Urinary bladder (tissue), 4 donors: ENCODE data around the gene OR56B4. TPM values are rescaled to one million over a fixed set of nuclear protein-coding genes. Genes with fewer than 3 reads are reported as not detected.
"Not testable (repeated sequence)": the region's sequence is repeated elsewhere in the genome, so short reads cannot be mapped to it uniquely, and the experiment has no call there.

Experiments
- DNase-seq: peaks from one replicate; pipeline ENCODE4 v3.0.0-alpha.2; 2015; ENCODE audit errors: extremely low spot score
- H3K27ac ChIP-seq: one replicate; pipeline ENCODE4 v1.5.1; 2013; ENCODE audit warnings: low read depth, mild to moderate bottlenecking, moderate library complexity
- H3K36me3 ChIP-seq: one replicate; pipeline ENCODE4 v1.6.1; 2013; ENCODE audit warnings: mild to moderate bottlenecking, moderate library complexity; ENCODE audit not compliant: insufficient read depth
- H3K4me1 ChIP-seq: one replicate; pipeline ENCODE4 v1.6.1; 2013; ENCODE audit warnings: mild to moderate bottlenecking, moderate library complexity; ENCODE audit not compliant: insufficient read depth
- H3K4me3 ChIP-seq: one replicate; pipeline ENCODE4 v1.5.1; 2013; ENCODE audit warnings: low read depth, low read length
- WGBS: extraction: QIAGEN DNeasy Blood & Tissue Kit; methylation state at CpG from one replicate; pipeline ENCODE4 v1.1.7; 2013; 5-methylcytosine and 5-hydroxymethylcytosine counted together
- polyA plus RNA-seq: library from polyadenylated mRNA; stranded (reverse); fragments of 200-250 nt; gene quantifications from one replicate; pipeline ENCODE4 v1.2.3, GENCODE V29; 2013
- total RNA-seq: library from RNA; depleted of rRNA; stranded (reverse); fragments of >200 nt; gene quantifications from one replicate; pipeline ENCODE4 v1.2.3, GENCODE V29; 2014
- donor health status: healthy with polysubstance abuse.
- donor health status: healthy.

Gene OR56B4
- total and polyA plus RNA-seq, 2 donors, result not detected

DNA sequence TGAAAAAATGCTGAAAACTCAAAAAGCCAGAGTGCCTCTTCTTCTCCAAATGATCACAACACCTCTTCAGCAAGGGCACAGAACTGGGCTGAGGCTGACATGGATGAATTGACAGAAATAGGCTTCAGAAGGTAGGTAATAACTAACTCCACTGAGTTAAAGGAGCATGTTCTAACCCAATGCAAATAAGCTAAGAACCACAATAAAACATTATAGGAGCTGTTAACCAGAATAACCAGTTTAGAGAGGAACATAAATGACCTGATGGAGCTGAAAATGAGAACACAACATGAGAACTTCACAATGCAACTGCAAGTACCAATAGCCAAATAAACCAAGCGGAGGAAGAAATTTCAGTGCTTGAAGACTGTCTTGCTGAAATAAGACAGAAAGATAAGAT lies 9.2 kb downstream of the OR56B4 start:
- Histone ChIP-seq H3K4me3 (no peak overlapping the region), H3K4me1 (no peaks in the 10 kb centered on the region), H3K27ac (no peak overlapping the region), H3K36me3 (no peaks in the 10 kb centered on the region)
- WGBS, result 89% methylated on average over 1 of the region's 1 CpG
- DNase-seq, result no peak

DNA sequence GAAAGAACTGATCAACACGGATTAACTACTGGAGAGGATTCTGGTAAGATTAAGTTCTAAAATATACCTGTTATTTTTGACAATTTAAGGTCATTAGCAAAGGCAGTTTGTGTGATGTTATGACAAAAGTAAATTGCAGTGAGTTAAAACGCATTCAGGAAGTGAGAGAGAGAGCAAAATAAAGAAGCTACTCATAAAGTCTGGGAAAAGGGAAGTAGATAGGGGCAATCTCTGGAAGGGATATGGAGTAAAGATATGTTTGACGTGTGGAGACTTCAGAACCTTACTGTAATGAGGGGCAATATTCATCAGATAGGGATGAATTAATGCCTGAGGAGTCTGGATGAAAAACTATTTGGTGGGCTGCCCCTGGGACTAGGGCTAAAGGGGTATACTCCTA lies 16.8 kb downstream of the OR56B4 start:
- H3K27ac ChIP-seq, result no peak overlapping the region
- H3K36me3 ChIP-seq, result no peaks in the 10 kb centered on the region
- no peak overlapping the region for H3K4me3 ChIP-seq
- 48% methylated on average over 3 of the region's 3 CpGs for WGBS
- no peaks in the 10 kb centered on the region for H3K4me1 ChIP-seq
- no peak for DNase-seq

DNA sequence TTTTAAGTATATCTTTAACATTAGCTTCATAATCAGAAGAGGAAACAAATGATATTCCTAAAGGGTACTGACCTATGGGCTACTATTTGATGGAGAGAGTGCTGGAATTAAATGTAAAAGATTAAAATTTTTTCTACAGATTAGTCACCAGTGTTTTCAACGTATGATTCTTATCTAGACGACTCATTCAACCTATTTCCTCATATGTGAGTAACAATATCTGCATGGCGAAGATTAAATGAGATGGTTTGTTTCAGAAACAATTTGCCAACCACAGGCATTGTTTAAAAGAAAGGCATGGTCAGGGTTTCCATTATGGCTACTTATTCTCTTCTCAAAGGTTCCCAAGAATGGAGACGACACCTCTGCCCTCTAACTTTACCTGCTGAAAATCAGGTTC lies 20.4 kb downstream of the OR56B4 start:
- WGBS, result 63% methylated on average over 4 of the region's 4 CpGs
- no peaks in the 10 kb centered on the region for H3K4me1 ChIP-seq
- no peaks in the 10 kb centered on the region for H3K36me3 ChIP-seq
- no peak for DNase-seq
- H3K4me3 ChIP-seq, result no peak overlapping the region
- H3K27ac ChIP-seq, result no peak overlapping the region

DNA sequence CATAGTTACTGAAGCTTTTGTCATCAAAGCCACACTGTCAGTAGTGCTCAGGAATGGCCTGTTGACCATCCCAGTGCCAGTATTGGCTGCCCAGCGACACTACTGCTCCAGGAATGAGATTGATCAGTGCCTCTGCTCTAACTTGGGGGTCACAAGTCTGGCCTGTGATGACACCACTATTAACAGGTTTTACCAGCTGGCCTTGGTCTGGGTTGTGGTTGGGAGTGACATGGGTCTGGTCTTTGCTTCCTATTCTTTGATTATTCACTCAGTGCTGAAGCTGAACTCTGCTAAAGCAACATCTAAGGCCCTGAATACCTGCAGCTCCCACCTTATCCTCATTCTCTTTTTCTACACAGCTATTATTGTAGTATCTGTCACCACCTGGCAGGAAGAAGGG lies 21.5 kb downstream of the OR56B4 start:
- Histone ChIP-seq H3K36me3 (no peaks in the 10 kb centered on the region), H3K27ac (no peak overlapping the region), H3K4me3 (no peak overlapping the region), H3K4me1 (no peaks in the 10 kb centered on the region)
- DNase-seq, result no peak
- WGBS, result 69% methylated on average over 1 of the region's 1 CpG

DNA sequence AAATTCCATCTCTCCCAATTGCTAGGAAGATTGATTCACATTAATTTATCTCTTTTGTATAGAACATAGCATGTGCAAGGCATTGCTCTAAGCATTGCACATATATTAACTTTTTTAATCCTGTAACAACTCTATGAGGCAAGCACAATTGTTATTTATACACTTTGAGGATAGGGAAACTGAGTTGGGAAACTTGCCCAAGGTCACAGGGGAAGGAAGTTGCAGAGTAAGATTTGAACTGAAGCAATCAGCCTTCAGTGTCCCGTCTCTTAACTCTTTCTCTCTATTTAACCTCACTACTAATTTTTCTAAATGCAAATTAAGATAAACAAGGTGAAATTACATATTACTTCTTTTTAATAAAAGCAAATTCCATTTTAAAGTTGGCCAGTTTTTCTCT lies 22.2 kb downstream of the OR56B4 start:
- WGBS, result 82% methylated on average over 1 of the region's 1 CpG
- no peak overlapping the region for H3K27ac ChIP-seq
- H3K36me3 ChIP-seq, result no peaks in the 10 kb centered on the region
- DNase-seq, result no peak
- H3K4me1 ChIP-seq, result no peaks in the 10 kb centered on the region
- H3K4me3 ChIP-seq, result no peak overlapping the region

DNA sequence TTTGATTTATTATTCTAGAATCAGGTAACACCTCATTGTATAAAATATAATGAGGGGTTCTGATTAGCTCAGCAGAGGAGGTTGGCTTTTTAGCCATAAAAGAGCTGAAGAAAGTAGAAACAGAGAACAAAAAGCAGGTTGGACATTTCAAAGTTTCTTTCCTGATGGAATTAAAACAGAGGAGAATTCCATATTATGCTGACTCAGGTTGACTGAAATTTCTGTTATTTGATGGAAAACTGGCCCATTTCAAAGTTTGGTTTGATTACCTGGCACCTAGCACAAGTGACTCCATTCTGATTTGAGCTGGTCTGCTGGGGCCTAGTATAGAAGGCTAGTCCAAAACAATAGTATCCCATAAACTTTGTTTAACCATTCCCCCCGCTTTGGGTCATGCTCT lies 24.9 kb downstream of the OR56B4 start:
- H3K4me3 ChIP-seq, result no peak overlapping the region
- 92% methylated on average over 1 of the region's 1 CpG for WGBS
- H3K4me1 ChIP-seq, result no peaks in the 10 kb centered on the region
- H3K27ac ChIP-seq, result no peak overlapping the region
- H3K36me3 ChIP-seq, result no peaks in the 10 kb centered on the region
- DNase-seq, result no peak

DNA sequence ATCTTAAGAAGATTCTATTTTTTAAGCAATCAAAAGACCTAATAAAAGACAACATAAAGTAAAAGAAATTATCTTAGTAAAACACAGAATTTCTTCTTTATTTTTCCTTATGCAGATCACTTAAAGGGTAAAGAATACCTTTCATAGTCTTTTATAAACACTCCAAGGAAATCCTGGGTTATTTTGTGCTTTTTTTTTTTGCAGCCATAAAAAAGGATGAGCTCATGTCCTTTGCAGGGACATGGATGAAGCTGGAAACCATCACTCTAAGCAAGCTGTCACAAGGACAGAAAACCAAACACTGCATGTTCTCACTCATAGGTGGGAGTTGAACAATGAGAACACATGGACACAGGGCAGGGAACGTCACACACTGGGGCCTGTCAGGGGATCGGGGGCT lies 28.5 kb downstream of the OR56B4 start:
- WGBS, result 31% methylated on average over 2 of the region's 2 CpGs
- H3K4me1 ChIP-seq, DNase-seq, H3K36me3 ChIP-seq, H3K27ac ChIP-seq, H3K4me3 ChIP-seq: not testable (repeated sequence)

DNA sequence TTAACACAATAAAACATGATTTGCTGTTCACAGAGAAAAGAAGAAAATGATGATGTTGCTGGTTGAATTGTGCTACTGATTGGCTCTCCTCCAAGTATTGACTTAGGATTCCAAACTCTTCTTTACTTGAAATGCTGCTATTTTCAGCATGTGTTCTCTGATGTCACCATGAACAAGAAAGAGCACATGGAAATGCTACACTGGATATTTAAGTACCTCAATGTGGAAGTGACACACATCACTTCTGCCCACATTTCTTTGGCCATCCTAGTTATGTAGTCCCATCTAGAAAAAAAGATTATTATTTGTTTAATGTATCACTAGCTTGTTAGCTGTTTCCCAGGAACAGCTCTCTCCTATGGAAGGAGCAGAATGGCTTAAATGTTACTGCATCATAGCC lies 35.5 kb downstream of the OR56B4 start:
- DNase-seq, result no peak
- no peaks in the 10 kb centered on the region for H3K4me1 ChIP-seq
- H3K4me3 ChIP-seq, result no peak overlapping the region
- H3K36me3 ChIP-seq, result no peaks in the 10 kb centered on the region
- H3K27ac ChIP-seq, result no peak overlapping the region

DNA sequence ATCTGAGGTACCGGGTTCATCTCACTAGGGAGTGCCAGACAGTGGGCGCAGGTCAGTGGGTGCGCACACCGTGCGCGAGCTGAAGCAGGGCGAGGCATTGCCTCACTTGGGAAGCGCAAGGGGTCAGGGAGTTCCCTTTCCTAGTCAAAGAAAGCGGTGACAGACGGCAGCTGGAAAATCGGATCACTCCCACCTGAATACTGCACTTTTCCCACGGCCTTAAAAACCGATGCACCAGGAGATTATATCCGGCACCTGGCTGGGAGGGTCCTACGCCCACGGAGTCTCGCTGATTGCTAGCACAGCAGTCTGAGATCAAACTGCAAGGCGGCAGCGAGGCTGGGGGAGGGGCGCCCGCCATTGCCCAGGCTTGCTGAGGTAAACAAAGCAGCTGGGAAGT lies 36.3 kb downstream of the OR56B4 start:
- not testable (repeated sequence) for H3K36me3 ChIP-seq, H3K4me1 ChIP-seq, H3K27ac ChIP-seq, DNase-seq, H3K4me3 ChIP-seq
- WGBS, result 74% methylated on average over 17 of the region's 21 CpGs

DNA sequence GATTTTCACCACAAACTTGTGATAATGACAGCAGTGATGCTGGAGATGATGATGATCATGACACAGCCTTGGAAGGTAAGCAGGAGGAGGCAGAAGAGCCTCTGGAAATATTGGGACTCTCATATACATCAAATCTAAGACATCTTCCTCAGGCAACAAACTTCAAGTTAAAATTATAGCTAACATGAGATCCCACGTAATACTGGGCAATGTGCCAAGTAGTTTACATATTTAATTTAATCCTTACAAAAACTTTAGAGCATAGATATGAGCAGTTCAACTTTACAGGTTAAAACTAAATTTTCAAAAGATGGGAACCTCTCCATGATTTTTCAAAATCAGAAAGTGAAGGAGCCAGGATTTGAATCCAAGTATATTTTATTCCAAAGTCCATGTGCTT lies 43.6 kb downstream of the OR56B4 start:
- DNase-seq, result no peak
- H3K4me3 ChIP-seq, result no peak overlapping the region
- no peaks in the 10 kb centered on the region for H3K36me3 ChIP-seq
- no peaks in the 10 kb centered on the region for H3K4me1 ChIP-seq
- no peak overlapping the region for H3K27ac ChIP-seq
- WGBS, result 19% methylated on average over 1 of the region's 1 CpG

DNA sequence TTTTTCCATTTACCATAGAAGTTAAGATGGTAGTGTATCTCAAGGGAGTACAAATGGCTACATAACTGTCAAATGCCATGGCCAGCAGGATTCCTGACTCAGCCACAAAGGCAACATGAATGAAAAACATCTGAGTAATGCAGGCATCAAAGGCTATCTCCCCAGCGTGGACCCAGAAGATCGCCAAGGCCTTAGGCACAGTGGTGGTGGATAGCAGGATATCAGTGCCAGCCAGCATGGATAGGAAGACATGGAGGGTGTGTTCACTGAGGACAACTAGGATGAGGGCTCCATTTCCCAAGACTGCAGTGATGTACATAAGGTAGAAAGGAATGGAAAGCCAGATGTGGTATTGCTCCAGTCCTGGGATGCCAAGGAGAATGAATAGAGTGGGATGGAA lies 44.6 kb downstream of the OR56B4 start:
- no peaks in the 10 kb centered on the region for H3K36me3 ChIP-seq
- no peaks in the 10 kb centered on the region for H3K4me1 ChIP-seq
- WGBS, result 89% methylated on average over 2 of the region's 2 CpGs
- H3K27ac ChIP-seq, result no peak overlapping the region
- H3K4me3 ChIP-seq, result no peak overlapping the region
- no peak for DNase-seq

DNA sequence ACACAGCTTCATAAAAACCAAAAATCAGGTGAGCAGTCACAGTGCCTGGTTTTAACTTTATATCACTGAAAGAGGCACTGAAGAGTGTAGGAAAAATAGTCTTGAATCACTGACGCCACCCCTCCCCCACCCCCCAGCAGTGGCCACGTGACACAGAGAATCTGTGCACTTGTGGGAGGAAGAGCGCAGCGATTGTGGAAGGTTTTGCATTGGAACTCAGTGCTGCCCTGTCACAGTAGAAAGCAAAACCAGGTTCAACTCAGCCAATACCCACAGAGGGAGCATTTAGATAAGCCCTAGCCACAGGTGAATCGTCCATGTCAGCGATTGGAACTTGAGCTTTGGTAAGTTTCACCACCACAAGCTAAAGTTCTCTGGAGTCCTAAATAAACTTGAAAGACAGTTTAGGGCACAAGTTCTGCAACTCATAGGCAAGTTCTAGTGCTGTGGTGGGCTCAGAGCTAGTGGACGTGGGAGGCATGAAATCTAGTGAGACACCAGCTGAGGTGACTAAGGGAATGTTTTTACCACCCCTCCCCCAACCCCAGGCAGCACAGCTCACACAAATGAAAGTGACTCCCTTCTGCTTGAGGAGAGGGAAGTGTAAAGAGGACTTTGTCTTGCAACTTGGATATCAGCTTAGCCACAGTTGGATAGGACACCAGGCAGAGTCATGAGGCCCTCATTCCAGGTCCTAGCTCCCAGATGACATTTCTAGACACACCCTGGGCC lies 49.3 kb downstream of the OR56B4 start:
- H3K27ac ChIP-seq, result no peak overlapping the region
- H3K4me1 ChIP-seq, result no peaks in the 10 kb centered on the region
- 78% methylated on average over 7 of the region's 7 CpGs for WGBS
- H3K4me3 ChIP-seq, result no peak overlapping the region
- no peak for DNase-seq
- H3K36me3 ChIP-seq, result no peaks in the 10 kb centered on the region
